ENCODE measurements around the gene GNAL. TPM values are rescaled to one million over a fixed set of nuclear protein-coding genes. Genes with fewer than 3 reads are reported as not detected.
A peak's percentile ranks its signal among the peaks of the same experiment; 100 is the strongest.

GNAL gene
- total RNA-seq, 1 experiment from 2014 or later = 24.0 TPM

DNA sequence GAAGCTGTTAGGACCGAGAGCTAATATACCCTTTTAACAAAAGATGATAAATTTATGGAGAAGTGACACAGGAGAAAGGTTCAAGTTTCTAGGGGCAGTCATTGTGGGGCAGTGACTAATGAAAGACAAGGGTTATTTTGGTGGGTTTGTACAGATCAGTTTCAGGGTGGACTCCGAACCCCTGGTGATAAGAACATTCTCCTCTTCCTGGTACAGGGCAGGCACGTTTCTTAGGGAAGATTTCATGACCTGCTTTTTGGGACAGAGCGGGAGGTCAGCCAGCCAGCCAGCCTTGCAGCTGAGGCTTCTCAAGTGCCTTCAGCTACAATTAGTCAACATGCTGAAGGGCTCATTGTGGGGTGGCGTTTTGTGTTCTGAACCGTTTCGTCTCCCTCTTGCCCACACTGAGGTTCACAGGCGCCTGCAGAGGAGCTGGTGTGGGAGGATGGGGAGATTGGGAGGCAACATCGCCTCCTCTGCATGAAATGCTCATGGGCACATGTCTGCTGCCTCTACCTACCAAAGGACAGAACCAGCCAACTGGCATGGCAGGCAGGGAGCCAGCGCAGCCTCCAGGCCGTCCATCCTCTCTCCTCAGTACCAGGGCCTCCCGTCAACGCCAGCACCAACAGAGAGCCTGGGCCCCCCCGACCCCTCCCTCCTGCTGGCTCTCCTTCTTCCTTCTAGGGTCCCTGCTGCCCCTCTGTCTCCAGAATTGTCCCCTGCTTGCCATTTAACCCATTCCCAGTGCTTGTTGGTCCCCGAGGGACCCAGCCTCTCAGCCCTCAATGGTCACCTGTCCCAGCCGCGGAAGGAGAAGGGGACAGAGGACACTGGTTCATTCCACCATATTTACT is 171.8 kb downstream of the GNAL start:
- no peak overlapping the region for H2BK5ac ChIP-seq (ENCODE audit: insufficient read length, low read length)

More for the DNA sequence above, 171.8 kb downstream of the GNAL start:
- Histone ChIP-seq H4K5ac (ENCODE audit: insufficient read length, low read depth, low read length) (no peak overlapping the region), H2BK20ac (ENCODE audit: low read depth, low read length, poor library complexity, severe bottlenecking) (no peak overlapping the region), H3T11ph (ENCODE audit: low read length) (no peak overlapping the region), H3K4me2 (ENCODE audit: insufficient read depth, insufficient read length, low read length) (no peak overlapping the region), H3K79me2 (ENCODE audit: insufficient read depth, low read length) (no peaks in the 10 kb centered on the region), H3K4ac (ENCODE audit: low read depth, low read length) (no peak overlapping the region), H3K4me1 (ENCODE audit: insufficient read depth, low read length) (peaks cover 5% of the 10 kb centered on the region; the same call in 1 of the 2 replicates), H2BK12ac (ENCODE audit: insufficient read length, low read depth, low read length) (no peak overlapping the region), H4K8ac (replicated peaks; ENCODE audit: insufficient read length, low read depth, low read length) (no peak overlapping the region), H3K27me3 (ENCODE audit: insufficient read depth, low read length) (no peaks in the 10 kb centered on the region), H3K56ac (ENCODE audit: insufficient read length, low read depth, low read length) (no peak overlapping the region), H3K23me2 (ENCODE audit: insufficient read length, low read depth, low read length, poor library complexity, severe bottlenecking) (no peaks in the 10 kb centered on the region), H3K14ac (ENCODE audit: insufficient read depth, low read length) (no peak overlapping the region), H2BK120ac (ENCODE audit: low read depth, low read length, poor library complexity, severe bottlenecking) (no peak overlapping the region), H2AK5ac (ENCODE audit: insufficient read length, low read length) (no peak overlapping the region), H3K9me3 (ENCODE audit: control insufficient read depth, low read depth, low read length) (no peaks in the 10 kb centered on the region), H2AFZ (ENCODE audit: low read length) (no peak overlapping the region), H2BK15ac (ENCODE audit: low read depth, low read length) (no peak overlapping the region), H3K79me1 (ENCODE audit: insufficient read depth, low read depth, low read length, poor library complexity, severe bottlenecking) (no peaks in the 10 kb centered on the region), H4K20me1 (ENCODE audit: control insufficient read depth, insufficient read depth, insufficient read length) (no peaks in the 10 kb centered on the region), H3K27ac (ENCODE audit: insufficient read length, low read depth, low read length) (no peak overlapping the region), H3K9ac (ENCODE audit: extremely low read depth, insufficient read length, low read length) (no peak overlapping the region), H3K23ac (ENCODE audit: insufficient read length, low read depth, low read length) (no peak overlapping the region), H4K91ac (ENCODE audit: insufficient read length, low read depth, low read length) (no peak overlapping the region), H3K18ac (ENCODE audit: insufficient read length, low read depth, low read length) (no peak overlapping the region)
- TF ChIP-seq CTCF (conservative IDR thresholded peaks at IDR 0.05) = no peak
- Mint-ChIP-seq H3K27ac (peak overlapping the region in 2 of 3 experiments; percentile 51 to 59; a peak in 2 of 7 replicates), H3K27me3 (ENCODE audit: low read depth) (no peaks in the 10 kb centered on the region), H3K9me3 (no peaks in the 10 kb centered on the region), H3K4me3 (no peak overlapping the region), H3K4me1 (peaks cover 28 to 30% of the 10 kb centered on the region in 2 experiments), H3K36me3 (ENCODE audit: insufficient read depth in 1 of 3, low read depth in 3 of 3) (peaks cover 0 to 10% (median 1%) of the 10 kb centered on the region in 3 experiments; a peak in 4 of 7 replicates)
- DNase-seq = no peak
- no CpG with 5 or more reads among the region's 17 CpGs for WGBS (ENCODE audit: extremely low coverage, insufficient read length, low lambda C conversion rate)
